COLO829 (cell line): Measurements from ENCODE around the gene IFNLR1.

Experiments used
- DNase-seq: peaks from one replicate; pipeline ENCODE4 v3.0.0; 2012; ENCODE audit warnings: low spot score

The IFNLR1 gene

GRCh38 chr1:24205345-24206082, 18.4 kb upstream of the IFNLR1 start:
- no peak for DNase-seq

DNA sequence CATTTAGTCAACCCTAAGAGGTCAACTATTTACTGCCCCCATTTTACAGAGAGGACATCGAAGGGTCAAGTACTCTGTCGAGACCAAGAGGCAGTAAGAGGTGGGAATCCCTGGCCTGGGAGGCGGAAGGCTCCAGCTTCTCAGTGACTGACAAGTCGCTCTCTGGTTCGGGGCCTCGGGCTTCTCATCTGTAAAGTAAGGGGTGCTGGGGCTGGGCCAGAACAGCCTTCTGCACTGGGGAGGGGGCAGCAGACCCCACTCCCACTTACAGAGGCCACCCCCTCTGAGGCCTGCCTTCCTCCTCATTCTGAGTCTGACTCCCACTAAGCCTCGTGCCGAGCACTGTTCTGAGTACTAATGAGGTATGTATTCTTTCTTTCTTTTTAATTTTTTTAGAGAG, 17.0 kb upstream of the IFNLR1 start:
- no peak for DNase-seq

DNA sequence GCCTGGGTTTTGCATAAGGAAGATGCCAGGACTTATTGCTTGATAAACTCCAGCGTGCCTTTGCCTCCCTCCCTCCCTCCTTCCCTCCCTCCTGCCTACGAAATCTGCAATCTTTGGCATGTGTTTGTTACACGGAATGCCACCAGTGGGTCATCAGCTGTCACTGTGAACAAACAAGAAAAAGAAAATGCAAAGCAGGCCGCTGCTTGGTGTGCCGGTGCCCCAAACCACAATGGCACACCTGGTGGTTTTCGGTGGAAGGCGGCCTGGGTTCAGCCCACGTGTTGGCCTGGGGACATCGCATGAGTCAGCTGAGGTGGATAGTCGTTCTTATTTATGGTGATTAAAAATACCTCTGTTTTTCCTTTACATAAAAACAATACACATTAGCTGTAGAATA, 16.3 kb upstream of the IFNLR1 start:
- DNase-seq, result no peak

GRCh38 chr1:24202987-24203386, 15.9 kb upstream of the IFNLR1 start:
- DNase-seq, result no peak

DNA sequence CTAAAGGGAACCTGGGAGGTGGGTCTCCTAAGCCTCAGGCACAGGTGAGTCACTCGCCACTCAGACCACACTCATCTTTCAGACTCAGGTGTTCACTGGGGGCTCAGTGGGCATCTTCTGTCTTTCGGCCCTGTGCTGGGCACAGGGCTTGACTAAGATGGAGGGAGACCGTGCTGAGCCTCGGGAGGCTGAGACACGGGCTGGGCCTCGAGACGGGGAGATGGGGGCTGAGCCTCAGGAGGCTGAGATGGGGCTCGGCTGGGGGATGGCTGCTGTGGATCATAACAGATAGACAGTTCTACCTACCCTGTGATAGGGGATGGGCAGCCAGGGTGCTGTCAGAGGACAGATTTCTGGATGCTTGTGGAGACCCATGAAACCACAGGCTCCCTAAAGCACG, 15.5 kb upstream of the IFNLR1 start:
- no peak for DNase-seq

DNA sequence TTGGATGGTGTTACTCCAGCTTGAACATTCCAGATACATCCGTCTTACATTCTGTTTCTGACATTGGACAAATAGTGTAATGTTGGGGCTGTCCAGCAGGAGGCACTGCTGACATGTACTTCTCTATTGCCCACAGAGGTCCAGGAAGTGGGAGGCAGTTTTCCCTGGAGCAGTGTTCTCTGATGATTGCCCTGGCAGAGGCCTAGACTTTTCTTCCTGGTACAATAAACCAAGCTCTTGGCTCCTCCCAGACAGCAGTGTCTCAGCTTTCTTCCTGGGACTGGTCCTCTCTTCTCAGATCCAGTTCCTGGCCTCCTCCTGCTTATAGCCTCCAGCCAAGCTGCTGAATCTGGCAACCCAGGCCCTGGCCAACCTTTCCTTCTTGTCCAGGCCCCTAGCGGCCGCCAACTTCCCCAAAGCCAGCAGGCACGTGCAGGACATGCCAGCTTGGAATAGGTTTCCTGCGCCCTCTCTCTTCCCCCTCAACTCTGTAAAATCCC, 14.9 kb upstream of the IFNLR1 start:
- peak; percentile 62 for DNase-seq

- peak; percentile 46 for DNase-seq
Observed at GRCh38 chr1:24199291-24199900, 12.3 kb upstream of the IFNLR1 start.

DNA sequence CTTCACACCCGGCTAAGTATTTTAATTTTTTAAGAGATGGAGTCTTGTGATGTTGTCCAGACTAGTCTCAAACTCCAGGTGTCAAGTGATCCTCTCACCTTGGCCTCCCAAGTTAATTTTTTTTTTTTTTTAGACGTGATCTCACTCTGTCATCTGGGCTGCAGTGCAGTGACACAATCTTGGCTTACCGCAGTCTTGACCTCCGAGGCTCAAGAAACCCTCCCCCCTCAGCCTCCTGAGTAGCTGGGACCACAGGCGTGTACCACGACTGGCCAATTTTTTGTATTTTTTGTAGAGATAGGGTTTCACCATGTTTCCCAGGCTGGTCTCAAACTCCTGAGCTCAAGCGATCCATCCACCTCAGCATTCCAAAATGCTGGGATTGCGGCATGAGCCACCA, 11.7 kb upstream of the IFNLR1 start:
- no peak for DNase-seq

GRCh38 chr1:24195874-24196273, 8.8 kb upstream of the IFNLR1 start:
- DNase-seq, result no peak

- no peak for DNase-seq
Observed at GRCh38 chr1:24195136-24195535, 8.0 kb upstream of the IFNLR1 start.

GRCh38 chr1:24193046-24193445, 6.0 kb upstream of the IFNLR1 start:
- DNase-seq, result no peak

- peak; percentile 61 for DNase-seq
Observed at GRCh38 chr1:24191860-24192259, 4.8 kb upstream of the IFNLR1 start.

DNA sequence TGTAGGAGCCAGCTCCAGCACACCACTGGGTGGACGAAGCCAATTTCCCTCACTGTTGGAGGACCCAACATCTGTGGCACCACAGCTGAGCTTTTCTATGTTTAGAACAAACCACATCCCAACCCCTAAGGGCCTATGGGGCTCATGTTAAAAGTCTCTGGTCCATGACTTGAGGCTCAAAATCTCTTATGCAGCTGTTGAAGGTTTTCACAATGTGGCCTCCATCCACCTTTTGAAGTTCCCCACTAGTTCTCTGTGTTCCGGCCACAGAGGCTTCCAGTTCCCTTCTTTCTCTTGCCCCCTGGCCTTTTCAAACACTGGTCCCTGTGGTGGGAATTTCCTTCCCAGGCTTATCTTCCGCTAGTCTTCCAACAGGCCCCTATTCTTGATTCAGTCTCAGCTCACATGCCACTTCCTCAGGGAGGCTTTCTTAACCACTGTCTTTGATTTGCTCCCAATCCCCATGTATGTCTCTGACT, 3.9 kb upstream of the IFNLR1 start:
- no peak for DNase-seq

- DNase-seq, result no peak
Observed at GRCh38 chr1:24189528-24189927, 2.4 kb upstream of the IFNLR1 start.

GRCh38 chr1:24186711-24186992, 437 bp downstream of the IFNLR1 start:
- DNase-seq, result no peak

DNA sequence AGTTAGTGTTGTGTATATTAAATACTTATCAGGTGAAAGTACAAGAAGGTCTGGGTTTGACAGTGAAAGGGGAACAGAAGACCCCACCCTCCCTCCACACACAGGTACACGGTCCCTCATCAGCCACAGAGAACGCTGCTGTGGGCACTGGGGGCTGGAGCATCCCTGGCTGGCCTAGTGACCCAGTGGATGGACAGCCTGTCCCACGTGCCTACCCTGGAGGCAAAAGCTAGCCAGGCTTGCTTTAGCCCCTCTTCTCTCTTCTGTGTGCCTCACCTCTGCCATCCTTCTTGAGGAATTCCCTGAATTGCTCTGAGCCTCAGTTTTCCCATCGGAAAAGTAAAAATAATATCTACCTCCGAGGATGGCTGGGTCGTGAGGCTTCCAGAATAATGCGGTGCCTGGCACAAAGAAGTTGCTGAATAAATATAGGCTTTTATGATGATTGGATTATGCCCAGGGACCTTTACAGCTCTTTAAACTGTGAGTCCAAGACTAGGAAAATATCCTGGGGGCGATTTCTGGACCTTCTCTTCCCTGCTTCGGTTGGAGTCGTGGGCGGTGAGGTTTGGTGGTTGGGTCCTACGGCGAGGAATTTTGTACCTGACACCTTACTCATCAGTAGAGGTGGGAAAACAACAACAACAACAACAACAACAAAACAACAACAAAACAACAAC, 918 bp downstream of the IFNLR1 start:
- no peak for DNase-seq

DNA sequence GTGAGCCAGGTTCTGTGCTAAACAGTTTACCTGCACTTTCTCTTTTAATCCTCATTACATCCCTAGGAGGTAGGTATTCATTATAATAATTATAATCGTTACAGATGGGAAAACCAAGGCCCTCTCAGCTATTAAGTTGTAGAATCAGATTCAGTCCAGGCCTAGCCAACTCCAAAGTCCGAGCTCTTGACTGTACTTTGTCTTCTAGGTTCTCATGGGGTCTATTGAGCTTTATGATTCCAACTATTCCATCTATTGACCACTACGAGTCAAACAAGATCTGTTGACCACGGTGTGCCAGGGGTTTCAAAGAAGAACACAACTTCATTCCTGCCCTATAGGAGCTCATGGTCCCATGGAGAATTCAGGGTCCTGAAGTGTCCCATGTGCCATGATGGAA, 2.0 kb downstream of the IFNLR1 start:
- no peak for DNase-seq

- no peak for DNase-seq
Observed at GRCh38 chr1:24182061-24182460, 5.0 kb downstream of the IFNLR1 start.

DNA sequence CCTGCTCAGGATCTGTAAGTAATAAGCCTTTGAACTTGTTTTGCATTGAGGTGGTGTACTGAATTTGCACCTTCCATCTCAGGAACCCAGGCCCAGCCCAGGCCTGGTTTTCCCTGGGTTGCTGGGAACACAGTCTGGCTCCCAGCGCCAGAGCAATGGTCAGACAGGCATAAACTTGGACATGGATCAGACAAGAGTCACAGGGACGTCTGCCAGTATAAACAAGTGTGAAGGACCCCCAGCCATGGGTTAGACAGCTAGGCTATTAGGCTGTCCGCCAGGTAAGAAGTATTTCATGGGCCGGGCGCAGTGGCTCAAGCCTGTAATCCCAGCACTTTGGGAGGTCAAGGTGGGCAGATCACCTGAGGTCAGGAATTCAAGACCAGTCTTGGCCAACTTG, 5.5 kb downstream of the IFNLR1 start:
- DNase-seq, result no peak

DNA sequence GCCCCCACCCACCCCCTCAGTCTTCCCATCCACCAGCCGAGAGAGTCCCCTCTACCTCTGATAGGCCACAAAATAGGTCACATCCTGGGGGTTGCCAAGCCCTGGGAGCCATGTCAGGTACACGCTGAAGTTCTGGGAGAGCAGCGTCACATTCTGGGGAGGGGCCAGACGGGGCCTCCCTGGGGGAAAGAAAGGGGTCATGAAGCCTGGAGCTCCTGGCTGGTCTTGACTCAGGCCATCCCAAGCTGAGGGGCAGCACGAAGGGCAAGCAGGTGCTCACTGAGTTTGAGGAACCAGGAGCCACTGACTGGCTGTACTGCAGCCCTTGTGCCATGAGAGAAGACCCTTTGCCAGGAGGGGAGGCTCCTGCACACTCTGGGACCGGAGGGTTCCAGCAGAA, 6.4 kb downstream of the IFNLR1 start:
- no peak for DNase-seq

DNA sequence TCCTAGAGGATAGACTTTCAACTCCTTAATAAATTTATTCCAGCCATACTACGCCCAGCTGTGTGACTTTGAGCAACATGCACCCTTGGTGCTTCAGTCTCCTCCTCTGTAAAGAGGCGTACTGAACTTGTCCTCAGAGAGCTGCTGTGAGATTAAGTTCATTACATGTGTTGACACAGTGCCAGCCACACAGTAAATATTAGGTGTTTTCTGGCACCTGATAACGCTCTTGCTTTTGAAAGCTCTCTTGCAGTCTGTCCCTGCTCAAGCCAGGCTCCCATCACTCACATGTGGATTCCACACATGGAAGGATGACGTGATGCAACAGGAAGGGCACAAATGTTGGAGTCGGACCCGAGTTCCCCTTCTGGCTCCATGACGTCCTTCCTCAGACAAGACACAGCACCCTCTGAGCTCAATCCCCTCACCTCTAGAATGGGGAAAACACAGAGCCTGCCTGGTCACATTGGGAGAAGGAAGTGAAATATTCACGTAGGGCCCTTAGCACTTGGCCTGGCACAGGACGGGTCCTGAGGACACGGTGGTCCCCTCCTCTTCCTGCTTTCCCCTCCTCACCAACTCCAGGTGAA, 7.7 kb downstream of the IFNLR1 start:
- DNase-seq, result no peak

DNA sequence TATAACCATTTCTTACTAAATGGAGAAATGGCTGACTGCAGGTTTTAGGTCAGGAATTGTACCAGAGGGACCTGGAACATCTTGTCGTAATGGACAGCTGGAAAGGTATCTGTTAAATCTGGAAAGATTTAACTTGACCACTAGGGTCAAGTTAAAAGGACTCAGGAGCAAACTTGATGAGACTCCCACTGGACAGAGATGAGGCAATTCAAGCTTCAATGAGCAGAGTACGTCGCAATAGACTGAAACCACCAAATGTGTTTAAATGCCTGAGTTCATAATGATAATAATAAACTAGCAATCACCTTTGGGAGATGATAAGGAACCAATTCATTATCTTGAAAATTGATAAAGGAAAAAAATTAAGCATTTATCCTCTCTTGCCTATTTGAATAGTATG, 8.7 kb downstream of the IFNLR1 start:
- no peak for DNase-seq

DNA sequence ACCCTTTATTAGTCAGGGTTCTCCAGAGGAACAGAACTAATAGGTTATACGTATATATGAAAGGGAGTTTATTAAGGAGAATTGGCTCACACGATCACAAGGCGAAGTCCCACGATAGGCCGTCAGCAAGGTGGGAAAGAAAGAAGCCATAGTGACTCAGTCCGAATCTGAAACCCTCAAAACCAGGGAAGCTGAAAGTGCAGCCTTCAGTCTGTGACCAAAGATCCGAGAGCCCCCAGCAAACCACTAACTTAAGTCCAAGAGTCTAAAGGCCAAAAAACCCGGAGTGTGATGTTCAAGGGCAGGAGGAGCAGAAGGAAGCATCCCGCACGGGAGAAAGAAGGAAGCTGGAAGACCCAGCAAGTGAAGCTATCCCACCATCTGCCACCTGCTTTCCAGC, 9.9 kb downstream of the IFNLR1 start:
- DNase-seq, result no peak
